HepG2 (cell line): ENCODE results near the gene FASTKD1. TPM values are rescaled to one million over a fixed set of nuclear protein-coding genes. Genes with fewer than 3 reads are reported as not detected.

ENCODE experiments used
- ATAC-seq: fragments of 200-7000 bp; cut with Tn5 transposase; 3 replicates; pipeline ENCODE4 v1.9.1; 2020; ENCODE audit warnings: mild to moderate bottlenecking, moderate library complexity
- BruUV-seq: library from RNA; stranded (reverse); fragments of 400-500 nt; replicated peaks from 2 replicates; lab custom pipeline; 2021; lab: Mats Ljungman, UMichigan
- CTCF ChIA-PET: fragments of 300-600 bp; formaldehyde crosslinking; extraction: SDS; loops from one replicate; lab custom pipeline; 2021; ENCODE audit warnings: low total read pairs, inconsistent platforms, low intra/inter-chr PET ratio; lab: Yijun Ruan, JAX
- POLR2A ChIA-PET: fragments of 350-600 bp; sonication (Branson Sonifier 250); formaldehyde crosslinking; loops from one replicate; lab custom pipeline; 2020; ENCODE audit warnings: antibody characterized with exemption, inconsistent platforms; lab: Yijun Ruan, JAX
- DNase-seq: peaks from one replicate; pipeline ENCODE4 v3.0.0-alpha.2; 2015; ENCODE audit warnings: low spot score
- FAIRE-seq: peaks from 3 replicates; lab custom pipeline; 2011; peaks lifted over from hg19 to GRCh38; lab: Jason Lieb, UNC
- H2AFZ ChIP-seq: one replicate; pipeline ENCODE4 v1.6.1; 2011; ENCODE audit warnings: low read length, inconsistent platforms
- H3K27ac ChIP-seq: fragments of 300-600 bp; 3 replicates; pipeline ENCODE4 v1.8.0; 2011; ENCODE audit warnings: mixed run types, mild to moderate bottlenecking, mixed read lengths, low read length, inconsistent platforms; ENCODE audit not compliant: insufficient read depth; ENCODE audit errors: extremely low read length
- H3K27me3 ChIP-seq, 2 experiments: fragments of 200-600 bp in 1 of 2; 2 replicates in 1 of 2; 3 replicates in 1 of 2; pipeline versions ENCODE4 v1.6.0 to v1.8.0; 2011; ENCODE audit warnings: low read length in 2 of 2, mild to moderate bottlenecking in 2 of 2, moderate library complexity in 2 of 2, inconsistent platforms in 1 of 2; ENCODE audit not compliant: insufficient read depth in 2 of 2, control insufficient read depth in 1 of 2
- H3K36me3 ChIP-seq, 2 experiments: fragments of 200-600 bp in 1 of 2; replicated peaks in 1 of 2; 2 replicates in 1 of 2; 3 replicates in 1 of 2; pipeline versions ENCODE4 v1.5.1 to v1.8.0; 2011; ENCODE audit warnings: low read length in 2 of 2, inconsistent platforms in 1 of 2; ENCODE audit not compliant: insufficient read depth in 2 of 2, control insufficient read depth in 1 of 2
- H3K4me1 ChIP-seq: 2 replicates; pipeline ENCODE4 v1.5.1; 2012; ENCODE audit warnings: low read length, inconsistent platforms; ENCODE audit not compliant: insufficient read depth
- H3K4me2 ChIP-seq: 2 replicates; pipeline ENCODE4 v1.6.0; 2011; ENCODE audit warnings: low read depth, low read length, inconsistent platforms
- H3K4me3 ChIP-seq, 3 experiments: fragments of 200-600 bp in 1 of 3; sonication (generic), shearing (Covaris generic) in 1 of 3; replicated peaks in 1 of 3; 2 replicates each; pipeline ENCODE4 v1.5.1; 2011 to 2016; ENCODE audit warnings: low read length in 3 of 3, inconsistent platforms in 2 of 3, low read depth in 2 of 3, mild to moderate bottlenecking in 2 of 3, control low read depth in 1 of 3, mixed read lengths in 1 of 3; ENCODE audit not compliant: insufficient read depth in 1 of 3
- H3K79me2 ChIP-seq: one replicate; pipeline ENCODE4 v1.6.1; 2011; ENCODE audit warnings: low read length, inconsistent platforms; ENCODE audit not compliant: insufficient read depth
- H3K9ac ChIP-seq: 2 replicates; pipeline ENCODE4 v1.6.0; 2011; ENCODE audit warnings: mild to moderate bottlenecking, low read depth, low read length, inconsistent platforms; ENCODE audit not compliant: insufficient read depth
- H3K9me3 ChIP-seq: 2 replicates; pipeline ENCODE4 v1.5.1; 2012; ENCODE audit warnings: mild to moderate bottlenecking, low read length
- H4K20me1 ChIP-seq: 2 replicates; pipeline ENCODE4 v1.6.0; 2011; ENCODE audit warnings: inconsistent platforms, mild to moderate bottlenecking, low read length, moderate library complexity; ENCODE audit not compliant: insufficient read depth
- AHR ChIP-seq: IDR thresholded peaks from 2 replicates; pipeline ENCODE4 v1.6.1; 2018; ENCODE audit warnings: missing genetic modification reagents, missing compliant biosample characterization
- ARID3A ChIP-seq: IDR thresholded peaks from 2 replicates; pipeline ENCODE4 v1.6.1; 2012; ENCODE audit warnings: low read depth, low read length, improper control_type of control experiment
- EP300 ChIP-seq, 3 experiments: sonication (generic) in 1 of 3; formaldehyde crosslinking in 1 of 3; IDR thresholded peaks; 2 replicates each; pipeline versions ENCODE4 v1.5.1 to v1.6.1; 2011 to 2020; ENCODE audit warnings: low read depth in 2 of 3, low read length in 2 of 3, borderline replicate concordance in 1 of 3, improper control_type of control experiment in 1 of 3, mild to moderate bottlenecking in 1 of 3, missing genetic modification reagents in 1 of 3, moderate library complexity in 1 of 3
- TIGD3 ChIP-seq: sonication (generic); formaldehyde crosslinking; IDR thresholded peaks from 2 replicates; pipeline ENCODE4 v1.5.1; 2020; ENCODE audit warnings: mild to moderate bottlenecking, missing genetic modification reagents, borderline replicate concordance
- ZFYVE20 ChIP-seq: sonication (generic); formaldehyde crosslinking; IDR thresholded peaks from 2 replicates; pipeline ENCODE4 v1.8.0; 2023; ENCODE audit warnings: low read depth, mild to moderate bottlenecking, moderate library complexity, missing genetic modification reagents, borderline replicate concordance
- ZNF333 ChIP-seq: sonication (generic); formaldehyde crosslinking; IDR thresholded peaks from 2 replicates; pipeline ENCODE4 v1.4.0; 2020; ENCODE audit warnings: mild to moderate bottlenecking, missing genetic modification reagents, borderline replicate concordance
- ZNF607 ChIP-seq: sonication (generic); formaldehyde crosslinking; IDR thresholded peaks from 2 replicates; pipeline ENCODE4 v1.5.1; 2020; ENCODE audit warnings: missing genetic modification reagents, mild to moderate bottlenecking, borderline replicate concordance
- ZNF709 ChIP-seq: sonication (generic); formaldehyde crosslinking; IDR thresholded peaks from 2 replicates; pipeline ENCODE4 v1.5.0; 2020; ENCODE audit warnings: mild to moderate bottlenecking, missing genetic modification reagents
- ZNF782 ChIP-seq: sonication (generic); formaldehyde crosslinking; IDR thresholded peaks from 2 replicates; pipeline ENCODE4 v1.4.0; 2020; ENCODE audit warnings: missing genetic modification reagents, mild to moderate bottlenecking, borderline replicate concordance
- WGBS: methylation state at CpG from one replicate; pipeline ENCODE4 v1.1.6; 2017; ENCODE audit warnings: low lambda C conversion rate; 5-methylcytosine and 5-hydroxymethylcytosine counted together
- in situ Hi-C: cut with HindIII; loops from 2 replicates; pipeline ENCODE4 v1.10.0; 2017; ENCODE audit warnings: low pct_unique_long_range_greater_than_20kb; ENCODE audit not compliant: extremely low pct_ligation_motif_present
- intact Hi-C: fragments of 100-400 bp; cut with micrococcal nuclease; formaldehyde crosslinking; loops from one replicate; pipeline ENCODE4 v1.10.0; 2022; ENCODE audit not compliant: unreplicated experiment
- polyA plus RNA-seq, 8 experiments: library from polyadenylated mRNA; depleted of rRNA in 3 of 8; stranded (reverse) in 7 of 8; unstranded in 1 of 8; fragments of >200 nt; fragmentation: Illumina TruSeq in 4 of 8; extraction: Trizol in 4 of 8; gene quantifications; 2 replicates each; pipeline versions ENCODE4 v1.2.1 to v1.2.3, GENCODE V29; 2011 to 2016; ENCODE audit warnings: low read depth in 4 of 8, missing spikeins in 1 of 8, mixed read lengths in 1 of 8; ENCODE audit not compliant: insufficient read depth in 1 of 8
- total RNA-seq, 5 experiments: library from RNA; depleted of rRNA; stranded (reverse); fragments of >200 nt; fragmentation: Illumina TruSeq; extraction: Trizol; gene quantifications; 2 replicates each; pipeline ENCODE4 v1.2.3, GENCODE V29; 2016; ENCODE audit warnings: low read depth in 1 of 5

Gene FASTKD1
- total and polyA plus RNA-seq, 2 of the 13 experiments (the other 11 are each of a cell fraction or from before 2014, with no cell fraction given), result 35.0 to 38.0 TPM

GRCh38 chr2:169561364-169561763 lies 12.3 kb downstream of the FASTKD1 start:
- Histone ChIP-seq H3K4me2 (no peak overlapping the region), H3K27ac (no peak overlapping the region), H3K9me3 (no peaks in the 10 kb centered on the region), H3K79me2 (no peaks in the 10 kb centered on the region), H3K4me3 (no peak overlapping the region), H3K9ac (no peak overlapping the region), H3K36me3 (peaks cover 0 to 3% of the 10 kb centered on the region in 2 experiments; a peak in 1 of 5 replicates), H2AFZ (no peak overlapping the region), H3K27me3 (no peaks in the 10 kb centered on the region), H4K20me1 (no peaks in the 10 kb centered on the region), H3K4me1 (no peaks in the 10 kb centered on the region)
- TF ChIP-seq ARID3A, result peak; percentile 78; the same call in 1 of the 2 replicates
- TF ChIP-seq AHR (CRISPR knock-in tag), result no peak
- in situ Hi-C loops, result no loop called here
- POLR2A ChIA-PET, result no interaction called here
- BruUV-seq, result no TSS peak
- CTCF ChIA-PET, result no interaction called here
- intact Hi-C loops, result no loop called here
- ATAC-seq (no peak), DNase-seq (no peak), FAIRE-seq (no peak)
- 98% methylated on average over 1 of the region's 1 CpG for WGBS

- Histone ChIP-seq H3K4me1 (no peaks in the 10 kb centered on the region), H3K27ac (no peak overlapping the region), H3K9me3 (no peaks in the 10 kb centered on the region), H3K36me3 (peaks cover 0 to 16% of the 10 kb centered on the region in 2 experiments; a peak in 3 of 5 replicates), H4K20me1 (no peaks in the 10 kb centered on the region), H2AFZ (no peak overlapping the region), H3K79me2 (no peaks in the 10 kb centered on the region), H3K4me2 (no peak overlapping the region), H3K9ac (no peak overlapping the region), H3K4me3 (no peak overlapping the region), H3K27me3 (no peaks in the 10 kb centered on the region)
- WGBS, result 89% methylated on average over 2 of the region's 2 CpGs
- FAIRE-seq (no peak), DNase-seq (no peak), ATAC-seq (no peak)
- ChIA-PET CTCF (no interaction called here), POLR2A (no interaction called here)
- in situ Hi-C loops, result no loop called here
- no TSS peak for BruUV-seq
- intact Hi-C loops, result no loop called here
- TF ChIP-seq ZFYVE20 (CRISPR knock-in tag) (no peak), ZNF709 (no peak), ZNF782 (no peak), TIGD3 (CRISPR knock-in tag) (no peak), ZNF333 (CRISPR knock-in tag) (no peak), ZNF607 (no peak), EP300 (IDR thresholded peaks at IDR 0.05; ENCODE audit: low read depth in 2 of 2, low read length in 2 of 2) (no peak), EP300 (CRISPR knock-in tag; IDR thresholded peaks at IDR 0.05; ENCODE audit: borderline replicate concordance) (no peak)
Measured at GRCh38 chr2:169546756-169547155, 26.9 kb downstream of the FASTKD1 start.
